ENCODE data around the gene FAM200C.

Gene FAM200C

DNA sequence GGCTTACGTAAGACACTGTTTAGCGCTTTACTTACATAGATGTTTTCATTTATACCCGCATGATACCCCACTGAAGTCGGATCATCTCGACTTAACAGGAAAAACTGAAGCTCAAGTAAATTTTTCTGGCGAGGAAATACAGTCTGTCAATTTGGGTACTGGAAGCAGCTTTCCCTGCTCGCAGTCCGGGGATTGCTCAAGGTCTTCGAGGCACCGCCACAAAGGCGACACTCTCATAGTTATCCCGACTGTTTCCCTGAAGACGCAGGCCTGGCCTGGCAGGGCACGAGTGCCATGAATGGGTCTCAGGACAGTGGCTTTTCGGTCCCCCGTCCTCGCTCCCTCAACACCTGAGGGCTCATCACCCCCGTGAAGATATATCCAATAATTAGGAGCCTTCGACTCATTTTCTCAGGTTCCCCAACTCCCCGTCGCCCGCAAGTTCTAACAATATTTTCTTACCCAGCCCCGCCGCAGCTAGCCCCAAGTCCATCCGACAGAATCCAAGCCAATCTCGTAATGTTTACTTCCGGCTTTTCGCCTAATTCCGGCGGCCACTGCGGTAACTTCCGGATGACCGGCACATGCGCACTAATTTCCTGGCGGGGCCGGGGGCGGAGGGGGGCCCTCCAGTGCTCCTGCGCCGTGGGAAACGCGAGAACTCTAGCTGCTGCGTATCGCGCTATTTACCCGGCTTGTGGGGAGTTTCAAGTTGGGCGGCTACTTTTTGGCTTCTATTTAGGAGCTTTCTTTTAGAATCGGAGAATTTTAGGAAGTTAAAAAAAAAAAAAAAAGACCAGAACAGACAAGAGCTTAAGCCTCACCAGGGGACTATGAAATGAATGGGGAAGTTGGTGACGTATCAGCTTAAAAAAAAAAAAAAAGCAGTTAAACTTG is 19.0 kb upstream of the FAM200C start, which contains the start of gene SLU7:
SLU7 (minus strand) TSS at position 521 of the 897 bp plus-strand sequence. CDS start 3,787 bp downstream, outside the sequence.
- H3K36me3 ChIP-seq (ENCODE audit: low read length): peaks cover 12% of the 10 kb centered on the region; the same call in 1 of the 2 replicates
- H2AFZ ChIP-seq (ENCODE audit: low read depth, low read length, severe bottlenecking): peak within 1 kb of the TSS; percentile 86
- H3K9me2 ChIP-seq (replicated peaks; ENCODE audit: insufficient read depth, low read length): no peaks in the 10 kb centered on the region
- peak within 1 kb of the TSS; percentile 73 for H3K9ac ChIP-seq (ENCODE audit: low read length)
- peak within 1 kb of the TSS; percentile 99 for H3K4me2 ChIP-seq (ENCODE audit: low read depth, low read length, poor library complexity, severe bottlenecking)
- H3K79me2 ChIP-seq (ENCODE audit: insufficient read depth, low read length): peaks cover 56% of the 10 kb centered on the region
- no peak for TF ChIP-seq EZH2phosphoT487 (conservative IDR thresholded peaks at IDR 0.05; ENCODE audit: low read length)
- TF ChIP-seq, protein P1, sequence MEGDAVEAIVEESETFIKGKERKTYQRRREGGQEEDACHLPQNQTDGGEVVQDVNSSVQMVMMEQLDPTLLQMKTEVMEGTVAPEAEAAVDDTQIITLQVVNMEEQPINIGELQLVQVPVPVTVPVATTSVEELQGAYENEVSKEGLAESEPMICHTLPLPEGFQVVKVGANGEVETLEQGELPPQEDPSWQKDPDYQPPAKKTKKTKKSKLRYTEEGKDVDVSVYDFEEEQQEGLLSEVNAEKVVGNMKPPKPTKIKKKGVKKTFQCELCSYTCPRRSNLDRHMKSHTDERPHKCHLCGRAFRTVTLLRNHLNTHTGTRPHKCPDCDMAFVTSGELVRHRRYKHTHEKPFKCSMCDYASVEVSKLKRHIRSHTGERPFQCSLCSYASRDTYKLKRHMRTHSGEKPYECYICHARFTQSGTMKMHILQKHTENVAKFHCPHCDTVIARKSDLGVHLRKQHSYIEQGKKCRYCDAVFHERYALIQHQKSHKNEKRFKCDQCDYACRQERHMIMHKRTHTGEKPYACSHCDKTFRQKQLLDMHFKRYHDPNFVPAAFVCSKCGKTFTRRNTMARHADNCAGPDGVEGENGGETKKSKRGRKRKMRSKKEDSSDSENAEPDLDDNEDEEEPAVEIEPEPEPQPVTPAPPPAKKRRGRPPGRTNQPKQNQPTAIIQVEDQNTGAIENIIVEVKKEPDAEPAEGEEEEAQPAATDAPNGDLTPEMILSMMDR (IDR thresholded peaks at IDR 0.05; ENCODE audit: insufficient read depth, low read length, poor library complexity, severe bottlenecking): no peak
- no peaks in the 10 kb centered on the region for H3K27me3 ChIP-seq (ENCODE audit: low read length)
- H3K9me3 ChIP-seq (ENCODE audit: insufficient read depth, low read length): no peaks in the 10 kb centered on the region
- peaks cover 36% of the 10 kb centered on the region for H3F3A ChIP-seq (ENCODE audit: insufficient read depth)
- H3K4me3 ChIP-seq (ENCODE audit: insufficient read depth, low read length, poor library complexity, severe bottlenecking): peak within 1 kb of the TSS; percentile 90
- peak within 1 kb of the TSS; percentile 96 for H3K27ac ChIP-seq (ENCODE audit: low read depth, low read length)
- no peaks in the 10 kb centered on the region for H4K20me1 ChIP-seq (ENCODE audit: low read depth, low read length)

DNA sequence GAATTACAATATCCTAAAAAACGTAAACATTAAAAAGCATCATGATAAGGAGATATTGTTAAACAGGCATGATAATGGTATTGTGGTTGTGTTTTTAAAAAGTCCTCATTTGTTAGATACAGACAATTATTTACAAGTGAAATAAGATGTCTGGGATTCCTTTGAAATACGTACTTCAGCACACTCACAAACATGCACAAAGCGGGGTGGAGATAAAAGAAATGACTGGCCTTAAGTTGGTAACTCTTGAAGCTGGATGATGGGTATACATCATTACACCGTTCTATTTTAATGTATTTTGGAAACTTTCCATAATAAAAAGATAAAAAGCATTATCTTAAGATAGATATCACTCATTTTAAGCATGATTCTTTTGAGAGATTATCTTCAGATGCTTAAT is 1.0 kb downstream of the FAM200C start:
- Histone ChIP-seq H3K9me2 (replicated peaks; ENCODE audit: insufficient read depth, low read length) (no peaks in the 10 kb centered on the region), H3K9ac (ENCODE audit: low read length) (peak overlapping the region; percentile 87), H2AFZ (ENCODE audit: low read depth, low read length, severe bottlenecking) (no peak overlapping the region), H3K4me3 (ENCODE audit: insufficient read depth, low read length, poor library complexity, severe bottlenecking) (peak overlapping the region; percentile 94), H3K27me3 (ENCODE audit: low read length) (no peaks in the 10 kb centered on the region), H3K9me3 (ENCODE audit: insufficient read depth, low read length) (no peaks in the 10 kb centered on the region), H3K79me2 (ENCODE audit: insufficient read depth, low read length) (no peaks in the 10 kb centered on the region), H3K36me3 (ENCODE audit: low read length) (peaks cover 12% of the 10 kb centered on the region; the same call in 1 of the 2 replicates), H3F3A (ENCODE audit: insufficient read depth) (peaks cover 27% of the 10 kb centered on the region; the same call in 1 of the 2 replicates), H3K27ac (ENCODE audit: low read depth, low read length) (no peak overlapping the region), H4K20me1 (ENCODE audit: low read depth, low read length) (no peaks in the 10 kb centered on the region), H3K4me2 (ENCODE audit: low read depth, low read length, poor library complexity, severe bottlenecking) (peak overlapping the region; percentile 87)
- TF ChIP-seq EZH2phosphoT487 (conservative IDR thresholded peaks at IDR 0.05; ENCODE audit: low read length): no peak
- TF ChIP-seq, protein P1 (IDR thresholded peaks at IDR 0.05; ENCODE audit: insufficient read depth, low read length, poor library complexity, severe bottlenecking): no peak

DNA sequence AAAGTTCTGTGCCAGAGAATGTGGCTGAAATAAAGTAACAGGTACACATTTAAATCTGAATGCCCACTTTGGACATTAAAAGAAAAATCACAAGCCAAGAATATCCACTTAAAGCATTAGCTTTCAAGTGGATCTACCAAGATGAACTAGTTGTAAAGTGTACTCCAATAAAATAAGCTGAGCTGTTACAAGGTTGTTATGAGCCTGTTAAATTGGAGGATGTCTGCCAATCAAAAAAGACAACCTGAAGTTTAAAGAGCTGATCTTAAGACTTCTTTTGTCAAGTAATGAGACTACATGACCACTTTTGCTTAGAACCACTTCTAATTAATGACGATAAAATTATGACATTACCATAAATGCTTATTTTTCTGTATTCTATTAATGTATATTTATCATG is 2.4 kb downstream of the FAM200C start:
- peak overlapping the region; percentile 6 for H3K4me2 ChIP-seq (ENCODE audit: low read depth, low read length, poor library complexity, severe bottlenecking)
- H3K79me2 ChIP-seq (ENCODE audit: insufficient read depth, low read length): no peaks in the 10 kb centered on the region
- no peak overlapping the region for H2AFZ ChIP-seq (ENCODE audit: low read depth, low read length, severe bottlenecking)
- no peak overlapping the region for H3K9ac ChIP-seq (ENCODE audit: low read length)
- no peaks in the 10 kb centered on the region for H4K20me1 ChIP-seq (ENCODE audit: low read depth, low read length)
- H3K27ac ChIP-seq (ENCODE audit: low read depth, low read length): no peak overlapping the region
- H3K36me3 ChIP-seq (ENCODE audit: low read length): peaks cover 8% of the 10 kb centered on the region; the same call in 1 of the 2 replicates
- H3K9me3 ChIP-seq (ENCODE audit: insufficient read depth, low read length): no peaks in the 10 kb centered on the region
- no peaks in the 10 kb centered on the region for H3K27me3 ChIP-seq (ENCODE audit: low read length)
- H3K9me2 ChIP-seq (replicated peaks; ENCODE audit: insufficient read depth, low read length): no peaks in the 10 kb centered on the region
- TF ChIP-seq, protein P1 (IDR thresholded peaks at IDR 0.05; ENCODE audit: insufficient read depth, low read length, poor library complexity, severe bottlenecking): no peak
- TF ChIP-seq EZH2phosphoT487 (conservative IDR thresholded peaks at IDR 0.05; ENCODE audit: low read length): no peak
- peaks cover 27% of the 10 kb centered on the region; the same call in 1 of the 2 replicates for H3F3A ChIP-seq (ENCODE audit: insufficient read depth)
- H3K4me3 ChIP-seq (ENCODE audit: insufficient read depth, low read length, poor library complexity, severe bottlenecking): no peak overlapping the region

Data from SU-DHL-6 (cell line).